Measurements from ENCODE around the gene SLC38A4.
"Not testable (repeated sequence)": the region's sequence is repeated elsewhere in the genome, so short reads cannot be mapped to it uniquely, and the experiment has no call there.

GRCh38 chr12:46742271-46742670 is 83.5 kb downstream of the SLC38A4 start:
- not testable (repeated sequence) for TF ChIP-seq CTCF, POLR2AphosphoS5, POLR2A (IDR thresholded peaks at IDR 0.05)

Measured in breast epithelium (tissue), 3 donors.